Activated CD4-positive, alpha-beta T cell treated with anti-CD3 and anti-CD28 coated beads, Interleukin-2, amount 50 U/mL, for 4 hours (primary cell): ENCODE data around the gene TRMT61A.

Source experiments
- DNase-seq, 2 experiments: peaks; one replicate each; pipeline ENCODE4 v3.0.0-alpha.2; 2020

TRMT61A gene

GRCh38 chr14:103569408-103569807 is 40.4 kb downstream of the TRMT61A start:
- DNase-seq, result no peak

DNA sequence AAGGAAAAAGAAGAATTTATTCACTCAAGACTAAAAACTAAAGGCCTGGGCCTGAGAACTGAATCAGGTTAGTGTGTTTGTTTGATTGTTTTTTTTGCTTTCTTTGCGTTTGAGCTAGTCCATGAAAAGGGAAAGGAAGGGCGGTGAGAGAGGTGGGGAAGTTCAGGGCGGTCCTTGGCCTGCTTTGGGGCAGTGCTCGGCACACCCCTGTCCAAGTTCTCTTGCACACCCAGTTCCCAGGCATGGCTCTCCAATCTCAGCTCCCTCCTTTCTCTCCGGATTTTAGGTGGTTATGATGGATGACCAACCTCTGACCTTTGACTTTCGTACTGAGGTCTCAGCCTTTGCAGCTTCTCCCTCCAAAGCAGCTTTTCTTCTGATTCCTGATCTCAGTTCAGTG is 45.1 kb downstream of the TRMT61A start:
- DNase-seq, result no peak

GRCh38 chr14:103574707-103575285 is 45.8 kb downstream of the TRMT61A start:
- no peak for DNase-seq

GRCh38 chr14:103576371-103577024 is 47.5 kb downstream of the TRMT61A start:
- DNase-seq, result no peak

DNA sequence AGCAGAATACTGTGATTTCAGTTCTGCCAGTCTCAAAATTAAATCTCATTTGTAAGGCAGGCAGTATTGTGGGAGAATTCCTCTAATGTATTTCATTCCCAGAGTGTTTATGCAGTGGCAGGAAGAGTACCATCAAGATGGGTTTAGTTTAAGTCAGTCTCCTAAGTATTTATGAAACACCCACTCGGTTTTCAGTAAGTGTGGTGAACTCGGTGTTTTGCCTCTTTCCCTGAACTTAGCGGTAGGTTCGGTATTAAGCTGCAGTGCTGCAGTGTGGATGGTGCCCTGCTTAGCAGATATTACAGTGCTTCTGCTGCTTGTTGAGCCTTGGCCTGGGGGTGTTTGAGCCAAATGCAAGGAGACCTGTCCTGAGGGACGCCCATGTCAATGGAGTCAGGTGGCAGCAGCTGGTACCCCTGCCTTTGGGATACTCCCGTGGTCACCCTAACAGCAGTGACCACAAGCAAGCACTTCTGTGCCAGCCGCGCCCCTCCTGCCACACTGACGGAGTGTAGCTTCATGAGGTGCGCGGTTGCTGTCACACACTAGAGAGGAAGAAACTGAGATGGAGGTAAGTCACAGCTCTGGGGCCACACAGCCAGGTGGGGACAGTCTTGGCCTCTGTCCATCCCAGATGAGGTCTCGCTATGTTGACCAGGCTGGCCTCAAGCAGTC is 49.5 kb downstream of the TRMT61A start:
- no peak for DNase-seq

DNA sequence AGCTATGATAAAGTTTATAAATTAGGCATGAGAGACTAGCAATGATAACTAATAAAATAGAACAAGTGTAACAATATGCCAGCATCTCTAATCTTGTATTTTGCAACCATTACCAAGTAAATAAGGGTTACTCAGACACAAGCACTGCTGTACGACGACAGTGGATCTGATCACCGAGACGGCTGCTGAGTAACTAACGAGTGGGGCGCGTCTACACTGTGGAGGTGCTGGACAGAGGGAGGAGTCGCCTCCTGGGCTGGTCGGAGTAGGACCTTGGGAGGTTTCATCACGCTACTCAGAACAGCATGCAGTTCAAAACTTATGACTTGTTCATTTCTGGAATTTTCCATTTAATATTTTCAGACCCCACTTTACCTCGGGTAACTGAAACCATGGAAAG is 52.2 kb downstream of the TRMT61A start:
- no peak for DNase-seq

DNA sequence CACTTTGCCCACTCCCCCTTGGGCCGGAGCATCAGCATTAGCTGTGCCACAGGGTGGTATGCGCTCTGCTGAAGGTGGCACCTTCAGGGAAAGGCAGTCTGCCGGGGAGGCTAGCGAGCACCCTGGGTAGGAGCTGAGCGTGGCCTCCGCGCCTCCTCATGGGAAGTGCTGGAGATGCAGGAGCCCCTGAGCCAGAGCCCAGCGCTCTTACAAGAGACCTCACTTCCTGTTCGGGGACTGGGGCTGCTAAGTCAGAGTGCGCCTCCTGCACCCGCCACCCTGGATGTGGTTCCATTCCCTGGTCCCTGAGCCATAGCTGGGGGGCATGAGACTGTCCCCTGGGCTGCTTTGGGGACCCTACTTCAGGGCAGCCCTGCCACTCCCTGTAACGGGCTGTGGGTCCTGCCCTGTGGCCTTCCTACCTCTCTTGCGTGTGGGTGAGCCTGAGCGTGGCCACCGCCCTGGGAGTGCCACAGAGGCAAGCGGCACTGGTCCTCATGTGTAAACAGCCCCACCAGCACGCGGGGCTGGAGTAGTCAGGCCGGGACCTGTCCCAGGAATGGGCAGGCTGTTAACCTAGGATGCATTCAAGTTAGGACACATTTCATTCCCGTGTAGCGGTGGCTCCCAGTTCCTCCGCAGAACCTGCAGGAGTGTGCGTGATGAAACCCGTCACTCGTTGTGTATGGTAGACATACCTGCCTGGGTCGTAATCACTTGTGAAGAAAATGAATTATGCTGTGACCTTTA is 53.1 kb downstream of the TRMT61A start:
- DNase-seq, result no peak

DNA sequence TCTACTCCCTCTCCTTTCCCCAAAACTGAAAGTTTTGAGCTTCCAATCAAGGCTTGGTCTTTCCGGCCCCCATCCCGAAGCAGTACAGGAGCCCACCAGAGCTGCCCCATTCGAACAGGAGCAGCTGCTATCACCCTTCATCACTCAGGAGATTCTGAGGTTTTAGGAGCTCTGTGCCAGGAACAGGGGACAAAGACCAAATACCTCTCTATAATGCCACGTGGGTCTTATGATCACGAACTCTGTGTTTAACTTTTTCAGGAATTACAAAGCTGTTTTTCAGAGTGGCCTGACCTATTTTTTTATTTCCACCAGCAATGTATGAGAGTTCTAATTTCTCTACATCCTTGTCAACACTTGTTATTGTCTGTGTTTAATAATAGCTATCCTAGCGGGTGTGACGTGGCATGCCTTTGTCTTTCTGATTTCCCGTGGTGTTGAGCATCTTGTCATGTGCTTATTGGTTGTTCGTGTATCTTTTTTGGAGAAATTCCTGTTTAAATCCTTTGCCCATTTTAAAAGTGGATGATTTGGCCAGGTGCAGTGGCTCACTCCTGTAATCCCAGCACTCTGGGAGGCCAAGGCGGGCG is 55.4 kb downstream of the TRMT61A start:
- no peak for DNase-seq
